Activated CD4-positive, CD25-positive, alpha-beta regulatory T cell treated with anti-CD3 and anti-CD28 coated beads, Interleukin-2, amount 50 U/mL, for 24 hours (primary cell): ENCODE measurements around the gene GFOD1.

Experiments
- ATAC-seq, 2 donors: fragments of 150-1000 bp; cut with Tn5 transposase; one replicate each; pipeline ENCODE4 v1.10.0; 2021; ENCODE audit warnings: mild to moderate bottlenecking in 1 of 2, moderate library complexity in 1 of 2

The GFOD1 gene

DNA sequence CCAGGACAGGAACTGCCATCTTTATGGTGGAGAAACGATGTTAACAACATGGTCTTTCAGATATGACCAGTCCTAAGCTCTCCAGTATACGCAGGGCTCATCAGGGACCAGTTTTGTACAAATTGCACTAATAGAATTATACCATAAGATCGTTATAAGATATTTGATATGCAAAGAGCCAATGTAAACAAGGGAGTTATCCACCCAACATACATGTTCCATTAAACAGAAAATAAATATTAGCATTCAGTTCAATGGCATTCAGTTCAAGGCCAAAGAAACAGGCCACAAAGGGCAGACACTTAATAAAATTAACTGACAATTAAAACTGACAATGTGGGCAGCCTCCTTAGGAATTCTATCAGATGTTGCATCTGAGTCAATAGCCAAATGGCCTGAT is 2.6 kb downstream of the GFOD1 start:
- no peak for ATAC-seq

- ATAC-seq, result no peak
Observed at GRCh38 chr6:13484138-13484708, 3.2 kb downstream of the GFOD1 start.

GRCh38 chr6:13480631-13481501 is 6.5 kb downstream of the GFOD1 start:
- peak in 1 of 2 donors; percentile 52 for ATAC-seq

GRCh38 chr6:13479971-13480434 is 7.4 kb downstream of the GFOD1 start:
- ATAC-seq, result no peak

GRCh38 chr6:13479206-13479800 is 8.1 kb downstream of the GFOD1 start:
- ATAC-seq, result no peak

DNA sequence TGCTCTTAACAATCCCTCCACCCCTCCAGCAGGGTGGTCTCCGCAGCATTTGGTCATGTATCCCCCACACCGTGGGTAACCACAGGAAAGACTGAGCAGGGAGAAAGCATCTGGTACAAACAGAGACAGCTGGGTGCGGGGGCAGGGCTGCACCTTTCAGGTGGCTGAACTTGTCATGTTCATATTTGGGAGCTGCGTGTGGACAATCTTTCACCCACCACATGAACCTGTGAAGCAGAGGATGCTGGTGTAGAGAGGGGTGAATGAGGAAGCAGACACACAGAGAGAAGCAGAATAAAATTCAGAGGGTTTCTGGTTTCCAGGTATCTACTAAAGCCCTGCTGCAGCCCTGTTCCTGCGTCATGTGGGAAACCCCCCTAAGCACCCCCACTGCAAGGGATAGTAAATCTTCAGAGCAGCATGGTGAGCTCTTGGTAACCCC is 8.9 kb downstream of the GFOD1 start:
- peak; percentile 27 to 28 for ATAC-seq

DNA sequence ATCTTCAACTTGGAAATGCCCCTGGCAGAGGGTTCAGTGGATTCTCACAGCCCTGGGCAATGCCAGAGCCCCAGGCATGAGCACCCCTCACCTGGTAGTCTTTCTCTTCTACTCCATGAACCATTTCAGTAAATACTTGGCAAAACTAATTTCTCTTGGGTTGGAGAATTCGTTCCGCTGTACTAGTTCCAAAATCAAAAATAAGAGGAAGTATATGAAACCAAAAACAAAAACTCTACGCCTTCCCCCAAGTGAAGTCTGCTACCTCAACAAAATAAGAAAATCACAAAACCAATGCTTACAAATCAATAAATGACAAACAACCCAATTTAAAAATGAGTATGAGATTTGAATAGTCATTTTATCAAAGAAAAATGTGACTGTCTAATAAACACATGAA is 12.6 kb downstream of the GFOD1 start:
- no peak for ATAC-seq

DNA sequence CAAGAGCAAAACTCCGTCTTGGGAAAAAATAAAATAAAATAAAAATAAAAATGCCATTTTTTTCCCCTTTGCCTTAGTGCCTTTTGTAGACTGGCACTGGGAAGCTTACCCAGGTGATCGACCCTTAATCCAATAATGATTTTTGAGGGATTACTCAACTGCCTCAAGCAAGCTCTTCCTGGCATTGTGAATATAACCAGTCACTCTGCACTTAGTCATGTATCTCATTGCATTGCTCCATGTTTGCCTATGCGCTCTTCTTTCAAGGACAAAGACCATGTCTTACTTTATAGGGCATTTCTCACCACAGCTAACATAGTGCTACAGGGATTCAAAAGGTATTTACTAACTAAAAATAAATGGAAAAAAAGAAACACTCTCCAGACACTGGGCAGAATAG is 13.0 kb downstream of the GFOD1 start:
- no peak for ATAC-seq

GRCh38 chr6:13473768-13474165 is 13.6 kb downstream of the GFOD1 start:
- no peak for ATAC-seq

- ATAC-seq, result no peak
Observed at GRCh38 chr6:13472976-13473767, 14.2 kb downstream of the GFOD1 start.

GRCh38 chr6:13472099-13472498 is 15.3 kb downstream of the GFOD1 start:
- no peak for ATAC-seq

- ATAC-seq, result no peak
Observed at GRCh38 chr6:13471184-13471583, 16.2 kb downstream of the GFOD1 start.

- no peak for ATAC-seq
Observed at GRCh38 chr6:13470238-13471140, 16.9 kb downstream of the GFOD1 start.

GRCh38 chr6:13469693-13470092 is 17.7 kb downstream of the GFOD1 start:
- ATAC-seq, result peak; percentile 31

DNA sequence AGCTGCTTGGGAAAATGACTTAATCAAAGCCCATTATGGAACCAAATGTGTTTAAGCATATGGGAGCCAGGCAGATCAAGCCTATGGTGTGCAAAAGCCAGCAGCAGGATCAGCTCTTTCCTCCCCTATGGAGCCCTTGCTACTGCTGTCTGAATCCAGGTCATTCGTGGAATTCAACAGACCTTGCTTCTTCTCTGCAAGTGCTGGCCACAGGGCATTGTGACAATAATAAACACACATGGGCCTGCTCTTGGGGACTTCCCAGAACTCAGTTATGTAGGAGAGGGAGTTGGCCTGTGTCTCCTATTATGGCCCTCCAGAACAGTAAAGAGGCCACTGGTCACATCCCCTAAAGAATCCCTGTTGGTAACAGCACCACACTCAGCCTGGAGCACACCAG is 18.6 kb downstream of the GFOD1 start:
- ATAC-seq, result no peak

DNA sequence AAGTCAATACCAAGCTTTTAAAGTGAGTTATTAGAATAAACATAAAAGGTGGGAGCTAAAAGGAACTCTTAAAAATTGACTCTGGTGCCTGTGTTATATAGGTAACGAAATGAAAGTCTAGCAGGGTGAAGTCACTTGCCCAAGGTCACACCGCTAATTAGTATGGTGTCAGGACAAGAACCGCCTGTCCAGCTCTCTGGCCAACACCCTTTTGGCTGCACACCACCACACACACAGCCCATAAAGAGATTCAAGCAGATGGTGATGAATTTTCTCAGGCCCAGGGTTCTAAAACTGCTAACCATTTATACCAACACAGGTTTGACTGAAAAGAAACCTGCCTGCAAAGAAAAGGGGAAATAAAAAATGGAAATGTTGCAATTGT is 20.2 kb downstream of the GFOD1 start:
- ATAC-seq, result no peak

GRCh38 chr6:13466304-13467215 is 20.8 kb downstream of the GFOD1 start:
- peak; percentile 80 to 83 for ATAC-seq

- ATAC-seq, result peak in 1 of 2 donors; percentile 8
Observed at GRCh38 chr6:13465734-13466133, 21.7 kb downstream of the GFOD1 start.

DNA sequence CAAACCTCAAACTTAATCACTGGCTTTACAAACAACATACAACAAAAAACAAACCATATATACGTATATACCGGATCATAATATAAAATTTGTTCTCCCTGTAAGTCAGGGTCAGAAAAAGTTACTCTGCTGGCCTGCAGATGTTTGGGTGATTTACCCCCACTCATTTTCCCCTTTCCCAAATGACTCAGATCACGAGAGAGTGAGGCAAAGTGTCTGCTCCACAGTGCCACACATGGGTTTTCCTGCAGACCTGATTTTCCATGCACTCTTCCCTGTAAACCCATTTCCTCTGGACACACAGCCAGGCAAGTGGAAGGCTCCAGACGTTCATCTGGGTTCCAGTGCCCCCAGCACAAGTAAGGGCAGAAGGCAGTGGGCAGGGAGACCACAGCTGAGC is 23.5 kb downstream of the GFOD1 start:
- no peak for ATAC-seq

GRCh38 chr6:13463328-13463717 is 24.1 kb downstream of the GFOD1 start:
- no peak for ATAC-seq
